ENCODE data around the gene NOLC1. TPM values are rescaled to one million over a fixed set of nuclear protein-coding genes. Genes with fewer than 3 reads are reported as not detected.
"Not testable (repeated sequence)": the region's sequence is repeated elsewhere in the genome, so short reads cannot be mapped to it uniquely, and the experiment has no call there.

The NOLC1 gene
- total RNA-seq, 1 experiment from 2014 or later, result 74.0 TPM

DNA sequence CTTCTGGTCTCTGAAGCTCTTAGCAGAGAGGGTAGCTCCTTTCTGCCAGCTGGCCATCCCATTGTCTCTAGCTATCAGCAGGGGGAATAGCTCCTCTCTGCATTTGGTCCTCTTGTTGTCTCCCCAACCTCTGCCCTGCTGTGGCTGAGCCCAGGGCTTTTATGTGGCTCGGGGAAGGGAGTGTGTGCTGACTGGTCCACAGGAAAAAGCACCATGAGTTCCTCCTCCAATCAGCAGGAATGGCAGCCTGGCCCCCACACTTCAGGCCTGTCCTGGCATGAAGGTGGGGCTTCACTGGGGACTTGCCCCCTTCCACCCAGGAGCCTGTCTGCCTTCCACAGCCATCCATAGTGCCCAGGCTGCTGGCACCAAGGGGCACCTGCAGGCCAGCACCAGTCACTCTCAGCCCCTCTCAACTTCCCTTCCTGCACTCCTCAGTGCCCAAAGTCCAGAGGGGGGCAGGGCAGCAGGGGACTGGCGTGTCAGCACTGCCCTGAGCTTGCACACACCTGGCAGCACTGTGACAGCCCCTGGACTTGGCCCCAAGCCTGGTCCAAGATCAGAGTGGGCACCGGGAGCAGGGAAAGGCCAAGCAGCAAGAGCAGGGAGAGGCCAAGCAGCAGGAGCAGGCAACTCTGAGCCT, 36.2 kb downstream of the NOLC1 start:
- in situ Hi-C loops (cut with HindIII; ENCODE audit: low pct_unique_long_range_greater_than_20kb, low sequenced_read_pairs), result no loop called here
- DNase-seq (ENCODE audit: low read depth), result no peak

- in situ Hi-C loops (cut with HindIII; ENCODE audit: low pct_unique_long_range_greater_than_20kb, low sequenced_read_pairs); DNase-seq (ENCODE audit: low read depth): not testable (repeated sequence)
These were observed 37.0 kb downstream of the NOLC1 start for GRCh38 chr10:102188941-102189898.

GRCh38 chr10:102191956-102192355, 39.8 kb downstream of the NOLC1 start:
- in situ Hi-C loops (cut with HindIII; ENCODE audit: low pct_unique_long_range_greater_than_20kb, low sequenced_read_pairs), result no loop called here
- DNase-seq (ENCODE audit: low read depth), result no peak

- in situ Hi-C loops (cut with HindIII; ENCODE audit: low pct_unique_long_range_greater_than_20kb, low sequenced_read_pairs), result no loop called here
These were observed 43.2 kb downstream of the NOLC1 start for GRCh38 chr10:102195296-102195870.

GRCh38 chr10:102196893-102197292, 44.7 kb downstream of the NOLC1 start:
- in situ Hi-C loops (cut with HindIII; ENCODE audit: low pct_unique_long_range_greater_than_20kb, low sequenced_read_pairs), result no loop called here
- DNase-seq (ENCODE audit: low read depth), result no peak

More at GRCh38 chr10:102195296-102195870, 43.2 kb downstream of the NOLC1 start:
- no peak for DNase-seq (ENCODE audit: low read depth)

- no peak for DNase-seq (ENCODE audit: low read depth)
- in situ Hi-C loops (cut with HindIII; ENCODE audit: low pct_unique_long_range_greater_than_20kb, low sequenced_read_pairs), result no loop called here
These were observed 45.8 kb downstream of the NOLC1 start for GRCh38 chr10:102198027-102198426.

GRCh38 chr10:102200751-102201640, 48.8 kb downstream of the NOLC1 start:
- in situ Hi-C loops (cut with HindIII; ENCODE audit: low pct_unique_long_range_greater_than_20kb, low sequenced_read_pairs), result no loop called here

DNA sequence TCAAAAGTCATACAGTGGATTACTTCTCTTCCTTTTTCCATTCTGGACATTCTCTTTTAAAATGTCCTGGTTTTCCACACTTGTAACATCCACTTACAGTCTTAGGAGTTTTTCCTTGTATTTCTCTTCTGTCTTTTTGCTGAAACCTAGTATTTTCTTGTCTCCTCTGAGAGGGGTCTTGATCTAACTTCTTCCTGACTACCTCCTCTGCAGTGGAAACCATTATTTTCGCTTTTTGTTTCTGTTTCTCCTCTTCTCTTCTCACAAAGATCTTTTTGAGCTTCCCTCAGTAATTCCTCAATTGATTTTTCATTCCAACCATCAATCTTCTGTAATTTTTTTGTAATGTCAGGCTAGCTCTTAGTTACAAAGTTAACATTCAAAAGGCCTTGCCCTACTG, 50.2 kb downstream of the NOLC1 start:
- no peak for DNase-seq (ENCODE audit: low read depth)
- in situ Hi-C loops (cut with HindIII; ENCODE audit: low pct_unique_long_range_greater_than_20kb, low sequenced_read_pairs), result no loop called here

More at GRCh38 chr10:102200751-102201640, 48.8 kb downstream of the NOLC1 start:
- no peak for DNase-seq (ENCODE audit: low read depth)

DNA sequence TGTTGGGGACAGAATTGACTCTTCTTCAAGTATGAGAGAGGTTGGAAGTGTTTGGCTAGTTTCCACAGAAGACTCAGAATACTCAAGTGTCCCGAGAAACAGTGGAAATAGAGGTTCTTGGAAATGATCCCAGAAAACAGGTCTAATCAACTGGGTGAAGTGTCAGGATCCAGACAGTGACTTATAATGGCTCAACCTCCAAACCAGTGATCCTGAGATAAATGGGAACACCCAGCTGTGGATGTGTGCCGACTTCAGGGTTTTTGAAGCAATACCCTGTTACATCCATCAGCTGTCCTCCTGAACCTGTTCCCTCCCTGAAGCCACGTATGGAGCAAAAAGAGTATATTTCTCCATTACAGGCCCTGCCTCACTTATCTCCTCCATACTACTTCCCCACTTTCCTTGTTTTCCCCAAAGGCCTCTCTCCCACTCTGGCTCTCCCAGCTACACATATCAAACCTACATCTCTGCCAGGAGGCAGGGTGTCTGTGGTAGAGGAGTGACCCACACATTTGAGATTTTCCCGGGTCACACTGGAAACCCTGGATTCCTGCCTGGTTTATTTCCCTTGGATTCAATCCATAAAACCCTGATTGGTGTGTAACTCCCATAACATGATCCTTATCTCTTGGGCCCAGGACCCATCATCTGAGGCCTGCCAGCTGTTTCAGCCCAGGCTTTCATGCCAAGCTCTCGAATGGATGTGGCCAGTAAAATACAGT, 56.3 kb downstream of the NOLC1 start:
- in situ Hi-C loops (cut with HindIII; ENCODE audit: low pct_unique_long_range_greater_than_20kb, low sequenced_read_pairs), result no loop called here
- no peak for DNase-seq (ENCODE audit: low read depth)

GRCh38 chr10:102211615-102212299, 59.6 kb downstream of the NOLC1 start:
- no peak for DNase-seq (ENCODE audit: low read depth)
- in situ Hi-C loops (cut with HindIII; ENCODE audit: low pct_unique_long_range_greater_than_20kb, low sequenced_read_pairs), result no loop called here

Other genes with a start within 250 kb of the NOLC1 start
- gene ARMH3, start 96.2 kb upstream of the NOLC1 start, total RNA-seq (2014; rRNA removed; shearing (Covaris generic); ENCODE audit: low replicate concordance), result 5.6 and 7.1 TPM in 2 replicates
- gene HPS6, start 87.0 kb upstream of the NOLC1 start, total RNA-seq (2014; rRNA removed; shearing (Covaris generic); ENCODE audit: low replicate concordance), result 55.8 and 65.1 TPM in 2 replicates
- gene LDB1, start 32.0 kb upstream of the NOLC1 start, total RNA-seq (2014; rRNA removed; shearing (Covaris generic); ENCODE audit: low replicate concordance), result 14.9 and 22.7 TPM in 2 replicates
- gene PPRC1, start 19.3 kb upstream of the NOLC1 start, total RNA-seq (2014; rRNA removed; shearing (Covaris generic); ENCODE audit: low replicate concordance), result 5.3 and 15.8 TPM in 2 replicates
- gene ELOVL3, start 73.9 kb downstream of the NOLC1 start, total RNA-seq (2014; rRNA removed; shearing (Covaris generic); ENCODE audit: low replicate concordance), result 0.12 and 0.78 TPM in 2 replicates
- gene PITX3, start 89.1 kb downstream of the NOLC1 start, total RNA-seq (2014; rRNA removed; shearing (Covaris generic); ENCODE audit: low replicate concordance), result not detected in 2 replicates
- gene GBF1, start 93.1 kb downstream of the NOLC1 start, total RNA-seq (2014; rRNA removed; shearing (Covaris generic); ENCODE audit: low replicate concordance), result 14.2 and 14.8 TPM in 2 replicates
- gene NFKB2, start 243.3 kb downstream of the NOLC1 start, total RNA-seq (2014; rRNA removed; shearing (Covaris generic); ENCODE audit: low replicate concordance), result 47.8 and 50.8 TPM in 2 replicates

Measured in Caki2 (cell line).